Subcutaneous adipose tissue (tissue), 4 donors: Measurements from ENCODE around the gene LASP1. TPM values are rescaled to one million over a fixed set of nuclear protein-coding genes. Genes with fewer than 3 reads are reported as not detected.

Source experiments
- total RNA-seq, 4 donors: library from RNA; depleted of rRNA; stranded (reverse); fragments of >200 nt; gene quantifications; one replicate each; pipeline ENCODE4 v1.1.0, GENCODE V29; 2016
- TF ChIP-seq, protein P1 (sequence below): fragments of 450-650 bp; IDR thresholded peaks from one replicate; pipeline ENCODE4 v1.5.1; 2016; ENCODE audit warnings: low read depth, mild to moderate bottlenecking, control low read depth, antibody characterized with exemption, moderate library complexity

Gene LASP1
- total RNA-seq, 4 donors from 2014 or later: 106 to 150 (median 140) TPM

DNA sequence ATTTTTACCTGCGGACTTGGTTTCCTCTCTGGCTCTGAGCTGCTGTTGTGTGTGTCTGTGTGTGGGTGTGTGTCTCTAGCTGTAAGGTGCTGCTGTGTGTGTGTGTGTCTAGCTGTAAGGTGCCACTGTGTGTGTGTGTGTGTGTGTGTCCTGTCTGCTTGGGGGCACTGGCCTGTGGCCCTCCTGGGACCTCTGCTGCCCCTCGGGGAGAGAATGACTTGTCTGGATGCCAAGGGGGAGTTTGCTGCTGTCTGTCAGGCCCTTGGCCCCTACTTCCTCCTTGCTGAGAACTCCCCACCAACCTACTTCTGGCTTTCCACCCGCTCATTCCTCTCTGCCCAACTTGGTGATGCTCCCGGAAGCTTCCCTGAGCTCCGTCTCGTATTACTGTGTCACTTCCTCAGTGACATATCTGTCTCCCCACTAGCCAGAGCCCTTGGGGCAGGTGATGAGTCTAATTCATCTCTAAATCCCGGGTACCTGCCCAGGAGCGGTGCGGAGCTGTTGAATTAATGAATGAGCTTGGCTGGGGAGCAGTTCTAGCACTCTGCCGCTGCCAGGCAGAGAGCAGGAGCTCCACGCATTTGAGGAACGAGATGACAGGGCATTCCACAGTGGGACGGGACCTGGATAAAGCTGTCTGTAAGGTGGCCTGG is 52.0 kb downstream of the LASP1 start:
- TF ChIP-seq, protein P1, sequence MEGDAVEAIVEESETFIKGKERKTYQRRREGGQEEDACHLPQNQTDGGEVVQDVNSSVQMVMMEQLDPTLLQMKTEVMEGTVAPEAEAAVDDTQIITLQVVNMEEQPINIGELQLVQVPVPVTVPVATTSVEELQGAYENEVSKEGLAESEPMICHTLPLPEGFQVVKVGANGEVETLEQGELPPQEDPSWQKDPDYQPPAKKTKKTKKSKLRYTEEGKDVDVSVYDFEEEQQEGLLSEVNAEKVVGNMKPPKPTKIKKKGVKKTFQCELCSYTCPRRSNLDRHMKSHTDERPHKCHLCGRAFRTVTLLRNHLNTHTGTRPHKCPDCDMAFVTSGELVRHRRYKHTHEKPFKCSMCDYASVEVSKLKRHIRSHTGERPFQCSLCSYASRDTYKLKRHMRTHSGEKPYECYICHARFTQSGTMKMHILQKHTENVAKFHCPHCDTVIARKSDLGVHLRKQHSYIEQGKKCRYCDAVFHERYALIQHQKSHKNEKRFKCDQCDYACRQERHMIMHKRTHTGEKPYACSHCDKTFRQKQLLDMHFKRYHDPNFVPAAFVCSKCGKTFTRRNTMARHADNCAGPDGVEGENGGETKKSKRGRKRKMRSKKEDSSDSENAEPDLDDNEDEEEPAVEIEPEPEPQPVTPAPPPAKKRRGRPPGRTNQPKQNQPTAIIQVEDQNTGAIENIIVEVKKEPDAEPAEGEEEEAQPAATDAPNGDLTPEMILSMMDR: no peak

DNA sequence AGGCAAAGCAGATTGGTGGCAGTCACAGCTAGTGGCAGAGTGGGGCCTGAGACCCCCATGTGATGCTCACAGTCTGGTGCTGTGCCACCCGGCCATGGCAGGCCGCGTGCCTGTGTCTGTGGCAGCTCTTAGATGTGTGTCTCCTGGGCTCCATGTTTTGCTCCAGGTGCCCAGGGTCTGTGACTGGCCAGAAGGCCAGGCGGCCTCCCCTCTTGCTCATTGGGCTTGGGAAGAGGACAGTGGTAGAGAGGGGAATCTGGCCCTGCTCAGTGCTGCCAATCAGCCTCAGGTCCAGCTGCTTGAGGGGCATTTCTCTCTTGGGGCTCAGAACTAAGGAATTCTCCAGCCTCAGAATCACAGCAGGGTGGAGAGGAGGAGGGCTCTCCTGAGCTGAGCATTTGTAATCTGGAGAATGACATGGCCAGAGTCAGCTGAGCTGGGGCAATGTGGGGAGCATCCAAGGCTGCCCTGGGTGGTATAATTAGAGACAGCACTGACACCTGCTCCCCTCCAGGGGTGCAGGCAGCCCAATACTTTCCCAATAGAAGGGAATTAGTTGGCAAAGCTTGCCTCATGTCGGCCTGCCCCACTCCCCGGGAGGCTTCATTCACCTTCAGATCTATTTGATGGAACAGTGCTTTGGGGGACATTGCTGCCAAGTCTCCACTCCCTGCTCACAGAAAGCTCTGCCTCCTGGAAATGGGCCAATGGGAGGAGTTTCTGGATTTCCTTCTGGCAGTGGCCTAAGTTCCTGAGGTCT is 52.9 kb downstream of the LASP1 start:
- TF ChIP-seq, protein P1: no peak

DNA sequence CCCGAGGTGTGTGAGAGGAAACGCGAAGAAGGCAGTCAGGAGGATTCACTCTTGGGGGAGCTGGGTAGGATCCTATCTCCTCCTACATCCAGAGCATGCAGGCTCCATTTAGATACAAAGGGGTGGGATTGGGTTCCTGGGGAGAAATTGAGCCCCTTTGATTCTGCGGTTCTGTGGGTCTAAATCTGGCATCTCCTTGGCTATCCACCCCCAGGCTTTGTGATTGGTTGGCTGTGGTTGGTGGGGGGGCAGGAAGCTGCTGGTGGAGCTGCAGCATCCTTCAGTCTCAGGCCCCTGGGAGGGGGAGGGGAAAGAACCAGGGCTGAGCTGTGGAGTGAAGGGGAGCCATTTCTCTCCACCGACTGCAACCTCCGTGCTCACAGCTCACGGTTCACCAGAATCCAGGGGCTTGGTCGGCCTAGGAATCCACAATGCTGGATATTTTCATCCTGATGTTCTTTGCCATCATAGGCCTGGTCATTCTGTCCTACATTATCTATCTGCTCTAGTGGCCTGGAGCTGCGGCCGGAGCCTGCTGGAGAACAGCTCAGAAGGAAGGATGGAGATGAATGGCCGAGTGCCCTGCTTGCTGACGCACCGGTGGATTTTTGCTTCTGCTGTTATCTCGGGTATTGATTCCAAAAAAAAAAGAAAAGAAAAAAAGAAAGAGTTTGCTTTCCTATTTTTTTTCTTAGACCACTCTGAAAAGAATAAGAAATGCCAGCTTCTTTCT is 55.6 kb downstream of the LASP1 start, which contains the start of gene LASP1NB:
Gene LASP1NB, plus strand, starts transcription at position 352 of the 733 bp plus-strand sequence.
- TF ChIP-seq, protein P1: no peak

DNA sequence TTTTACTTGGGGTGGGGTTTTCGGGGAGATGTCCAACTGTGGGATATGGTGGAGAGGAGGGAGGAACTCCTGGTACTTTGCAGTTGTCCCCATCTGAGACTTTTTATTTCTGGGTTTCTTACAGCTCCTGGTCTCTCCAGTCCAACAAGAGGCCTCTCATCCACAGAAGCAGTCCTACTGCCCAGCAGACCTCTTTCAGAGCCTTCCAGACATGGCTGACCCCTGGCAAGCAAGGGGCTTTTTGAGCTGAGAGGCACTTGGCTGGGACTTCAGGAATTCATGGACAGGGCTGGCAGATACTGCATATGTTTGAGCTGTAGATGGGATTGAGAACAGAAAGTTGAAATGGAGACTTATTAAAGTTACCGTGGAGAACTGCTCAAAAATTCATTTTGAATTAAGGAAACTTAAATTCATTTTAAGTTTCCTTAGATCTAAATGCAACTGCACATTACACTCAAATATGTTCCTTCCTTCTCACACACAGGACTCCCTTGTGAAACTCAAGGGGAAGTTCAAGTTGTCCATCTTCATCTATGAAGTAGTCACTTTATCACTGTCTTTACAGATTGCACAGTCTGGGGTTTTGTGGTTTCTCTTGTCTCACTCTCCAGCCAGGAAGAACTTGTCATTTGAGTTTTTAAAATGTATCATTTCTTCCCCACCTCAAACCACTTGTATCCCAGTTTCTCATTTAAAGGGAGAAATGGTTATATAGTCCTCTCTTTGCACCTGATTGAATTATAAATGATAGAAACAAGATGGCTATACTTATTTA is 56.6 kb downstream of the LASP1 start:
- TF ChIP-seq, protein P1: no peak

DNA sequence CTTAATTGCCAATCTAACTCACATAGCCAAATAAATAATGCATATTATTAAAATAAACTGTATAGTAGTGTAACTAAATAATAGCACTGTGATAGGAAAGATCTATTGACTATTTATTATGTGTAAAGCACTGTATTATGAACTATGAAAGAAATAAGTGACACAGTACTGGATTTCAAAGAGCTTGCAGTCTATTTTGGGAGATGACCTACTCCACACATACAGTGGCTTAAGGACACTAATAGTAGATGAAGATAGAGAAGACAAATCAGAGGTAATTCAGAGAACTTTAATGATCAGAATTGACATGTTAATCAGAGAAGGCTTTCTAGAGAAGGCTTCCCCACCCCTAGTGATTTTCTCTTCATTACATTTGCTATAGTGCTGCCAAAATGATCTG is 70.1 kb downstream of the LASP1 start:
- TF ChIP-seq, protein P1: no peak

DNA sequence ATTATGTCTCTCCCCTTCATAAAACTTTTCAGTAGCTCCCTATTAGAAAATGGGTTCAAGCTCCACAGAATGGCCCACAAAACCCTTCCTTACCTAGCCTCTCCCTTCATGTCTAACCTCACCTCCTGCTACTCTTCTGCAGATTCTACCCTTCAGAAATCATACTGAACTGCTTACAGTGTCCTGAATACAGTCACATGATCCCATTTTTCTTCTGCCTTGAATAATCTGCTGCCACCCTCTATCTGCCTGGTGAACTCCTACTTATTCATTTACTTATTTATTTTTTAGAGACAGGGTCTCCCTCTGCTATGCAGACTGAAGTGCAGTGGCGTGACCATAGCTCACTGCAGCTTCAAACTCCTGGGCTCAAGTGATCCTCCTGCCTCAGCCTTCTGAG is 70.5 kb downstream of the LASP1 start:
- TF ChIP-seq, protein P1: no peak
